ENCODE data around the gene CXCL17. TPM values are rescaled to one million over a fixed set of nuclear protein-coding genes. Genes with fewer than 3 reads are reported as not detected.
A peak's percentile ranks its signal among the peaks of the same experiment; 100 is the strongest.
"Not testable (repeated sequence)": the region's sequence is repeated elsewhere in the genome, so short reads cannot be mapped to it uniquely, and the experiment has no call there.

The CXCL17 gene, protein sequence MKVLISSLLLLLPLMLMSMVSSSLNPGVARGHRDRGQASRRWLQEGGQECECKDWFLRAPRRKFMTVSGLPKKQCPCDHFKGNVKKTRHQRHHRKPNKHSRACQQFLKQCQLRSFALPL
- total RNA-seq = not detected

DNA sequence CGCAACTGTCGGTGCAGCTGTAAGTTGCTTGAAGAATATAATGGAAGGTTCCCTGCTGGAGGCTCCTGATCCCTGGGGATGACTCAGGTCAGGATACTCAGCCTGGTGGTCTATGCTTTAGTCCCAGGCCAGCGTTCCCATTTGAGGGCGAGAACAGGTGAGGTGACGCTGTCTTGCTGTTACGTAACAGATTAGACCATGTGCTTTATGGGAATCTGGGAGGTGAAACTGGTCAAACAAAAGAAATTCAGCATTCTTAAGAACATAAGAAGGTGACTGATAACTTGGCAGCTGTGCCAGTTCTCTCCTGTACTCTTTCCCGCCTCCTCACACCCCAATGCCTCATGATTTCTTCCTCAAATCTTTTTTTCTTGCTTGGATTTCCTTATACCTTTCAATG lies at the start of gene CXCL17:
CXCL17 (minus strand) TSS at position 114 of the 400 bp plus-strand sequence. CDS start 114 bp downstream, outside the sequence.
- peaks cover 18% of the 10 kb centered on the region for H3K4me1 Mint-ChIP-seq (ENCODE audit: low read depth)
- DNase-seq (no peak), ATAC-seq (no peak)
- POLR2A ChIA-PET = interaction anchor here (1.0 kb wide), 1 partner anchor 19 kb away, joined by 3 read pairs; no protein-coding TSS in a partner anchor
- no peaks in the 10 kb centered on the region for H3K36me3 Mint-ChIP-seq (ENCODE audit: low read depth)
- CTCF ChIA-PET = interaction anchor here (1.9 to 3.5 kb wide), 2 partner anchors 22 to 87 kb away, joined by 9 to 44 read pairs; partner anchors contain the start of gene CEACAM1
- intact Hi-C loops (cut with micrococcal nuclease) = no loop called here
- H3K9me3 Mint-ChIP-seq = no peaks in the 10 kb centered on the region
- no peaks in the 10 kb centered on the region for H3K27me3 Mint-ChIP-seq
- TF ChIP-seq, protein P1, sequence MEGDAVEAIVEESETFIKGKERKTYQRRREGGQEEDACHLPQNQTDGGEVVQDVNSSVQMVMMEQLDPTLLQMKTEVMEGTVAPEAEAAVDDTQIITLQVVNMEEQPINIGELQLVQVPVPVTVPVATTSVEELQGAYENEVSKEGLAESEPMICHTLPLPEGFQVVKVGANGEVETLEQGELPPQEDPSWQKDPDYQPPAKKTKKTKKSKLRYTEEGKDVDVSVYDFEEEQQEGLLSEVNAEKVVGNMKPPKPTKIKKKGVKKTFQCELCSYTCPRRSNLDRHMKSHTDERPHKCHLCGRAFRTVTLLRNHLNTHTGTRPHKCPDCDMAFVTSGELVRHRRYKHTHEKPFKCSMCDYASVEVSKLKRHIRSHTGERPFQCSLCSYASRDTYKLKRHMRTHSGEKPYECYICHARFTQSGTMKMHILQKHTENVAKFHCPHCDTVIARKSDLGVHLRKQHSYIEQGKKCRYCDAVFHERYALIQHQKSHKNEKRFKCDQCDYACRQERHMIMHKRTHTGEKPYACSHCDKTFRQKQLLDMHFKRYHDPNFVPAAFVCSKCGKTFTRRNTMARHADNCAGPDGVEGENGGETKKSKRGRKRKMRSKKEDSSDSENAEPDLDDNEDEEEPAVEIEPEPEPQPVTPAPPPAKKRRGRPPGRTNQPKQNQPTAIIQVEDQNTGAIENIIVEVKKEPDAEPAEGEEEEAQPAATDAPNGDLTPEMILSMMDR (IDR thresholded peaks at IDR 0.05) = no peak
- H3K27ac Mint-ChIP-seq = no peak within 1 kb of the TSS
- no peak within 1 kb of the TSS for H3K4me3 Mint-ChIP-seq

DNA sequence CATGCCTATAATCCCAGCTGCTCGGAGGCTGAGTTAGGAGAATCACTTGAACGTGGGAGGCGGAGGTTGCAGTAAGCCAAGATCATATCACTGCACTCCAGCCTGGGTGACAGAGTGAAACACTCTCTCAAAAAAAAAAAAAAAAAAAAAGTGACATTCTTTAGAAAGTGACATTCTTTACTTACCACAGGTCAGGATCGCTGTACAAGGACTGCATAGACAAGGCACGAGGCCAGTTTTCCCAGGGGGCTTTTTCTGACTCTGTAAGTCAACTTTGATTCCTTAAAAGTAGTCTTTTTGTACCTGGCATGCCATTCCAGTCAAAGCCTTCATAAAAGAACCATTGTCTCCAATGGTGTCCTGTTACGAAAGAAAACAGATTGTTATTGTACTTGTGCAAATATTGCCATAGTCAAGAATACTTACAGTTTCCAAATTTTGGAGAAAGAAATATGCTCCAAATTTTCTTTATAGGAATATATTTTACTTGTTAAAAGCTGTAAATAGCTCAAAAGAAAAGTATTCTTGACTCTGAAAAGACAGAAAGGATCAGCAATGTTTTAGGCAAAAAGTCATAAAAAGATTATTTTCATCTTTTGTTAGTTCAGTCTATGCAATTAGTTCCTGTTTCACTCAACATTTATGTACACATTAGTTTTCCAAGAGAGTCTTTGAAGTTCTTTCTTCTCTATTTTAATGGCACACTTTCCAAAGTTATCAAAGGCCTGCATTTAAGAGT lies 46.2 kb upstream of the CXCL17 start:
- no peaks in the 10 kb centered on the region for H3K9me3 Mint-ChIP-seq
- TF ChIP-seq, protein P1 (IDR thresholded peaks at IDR 0.05) = no peak
- ChIA-PET CTCF (interaction anchor here (0.9 to 1.1 kb wide), 2 partner anchors 39 to 78 kb away, joined by 3 read pairs; no protein-coding TSS in a partner anchor), POLR2A (no interaction called here)
- H3K36me3 Mint-ChIP-seq (ENCODE audit: low read depth) = no peaks in the 10 kb centered on the region
- no peak overlapping the region for H3K27ac Mint-ChIP-seq
- intact Hi-C loops (cut with micrococcal nuclease) = no loop called here
- ATAC-seq (no peak), DNase-seq (no peak)
- no peak overlapping the region for H3K4me3 Mint-ChIP-seq
- peaks cover 11% of the 10 kb centered on the region for H3K4me1 Mint-ChIP-seq (ENCODE audit: low read depth)
- no peaks in the 10 kb centered on the region for H3K27me3 Mint-ChIP-seq

DNA sequence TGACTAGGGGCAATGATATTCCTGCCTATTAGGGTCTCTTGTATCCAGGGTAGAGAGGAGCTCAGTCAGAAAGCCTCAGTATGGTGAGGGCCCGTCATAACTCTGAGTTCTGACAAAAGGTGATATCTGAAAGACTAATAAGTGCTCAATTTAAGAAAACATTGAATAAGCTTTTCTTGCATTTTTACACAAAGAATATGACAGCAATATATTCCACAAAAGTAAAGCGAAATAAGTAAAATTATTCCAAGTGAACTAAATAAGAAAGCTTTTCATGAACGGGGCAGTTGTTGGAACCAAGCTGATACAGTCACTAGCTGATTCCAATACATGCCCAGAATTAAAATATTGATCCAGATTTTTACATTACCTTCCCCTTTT lies 45.0 kb upstream of the CXCL17 start:
- DNase-seq (no peak), ATAC-seq (no peak)
- H3K36me3 Mint-ChIP-seq (ENCODE audit: low read depth) = peaks cover 2% of the 10 kb centered on the region
- no peaks in the 10 kb centered on the region for H3K9me3 Mint-ChIP-seq
- H3K4me3 Mint-ChIP-seq = no peak overlapping the region
- ChIA-PET POLR2A (no interaction called here), CTCF (interaction anchor here (0.7 kb wide), 1 partner anchor 11 kb away, joined by 3 read pairs; no protein-coding TSS in a partner anchor)
- intact Hi-C loops (cut with micrococcal nuclease) = no loop called here
- peaks cover 14% of the 10 kb centered on the region for H3K4me1 Mint-ChIP-seq (ENCODE audit: low read depth)
- peaks cover 2% of the 10 kb centered on the region for H3K27me3 Mint-ChIP-seq
- H3K27ac Mint-ChIP-seq = no peak overlapping the region
- TF ChIP-seq, protein P1 (IDR thresholded peaks at IDR 0.05) = no peak

DNA sequence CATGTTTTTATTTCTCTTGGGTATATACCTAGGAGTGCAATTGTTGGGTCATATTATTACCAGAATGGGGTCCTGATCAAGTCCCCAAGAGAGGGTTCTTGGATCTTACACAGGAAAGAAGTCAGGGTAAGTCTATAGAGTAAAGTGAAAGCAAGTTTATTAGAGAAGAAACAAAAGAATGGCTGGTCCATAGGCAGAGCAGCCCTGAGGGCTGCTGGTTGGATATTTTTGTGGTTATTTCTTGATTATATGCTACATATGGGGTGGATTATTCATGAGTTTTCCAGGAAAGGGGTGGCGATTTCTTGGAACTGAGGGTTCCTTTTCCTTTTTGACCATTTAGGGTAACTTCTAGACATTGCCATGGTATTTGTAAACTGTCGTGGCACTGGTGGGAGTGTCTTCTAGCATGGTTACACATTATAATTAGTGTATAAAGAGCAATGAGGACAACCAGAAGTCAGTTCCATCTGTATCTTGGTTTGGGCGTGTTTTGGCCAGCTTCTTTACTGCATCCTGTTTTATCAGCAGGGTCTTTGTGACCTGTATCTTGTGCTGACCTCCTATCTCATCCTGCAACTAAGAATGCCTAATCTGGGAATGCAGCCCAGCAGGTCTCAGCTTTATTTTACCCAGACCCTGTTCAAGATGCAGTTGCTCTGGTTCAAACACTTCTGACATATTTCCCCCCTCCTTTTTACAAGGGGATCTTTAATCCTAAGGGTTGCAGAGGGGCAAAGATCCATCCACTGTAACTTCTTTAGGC lies 44.5 kb upstream of the CXCL17 start:
- peaks cover 14% of the 10 kb centered on the region for H3K4me1 Mint-ChIP-seq (ENCODE audit: low read depth)
- ChIA-PET CTCF (no interaction called here), POLR2A (no interaction called here)
- no peak overlapping the region for H3K27ac Mint-ChIP-seq
- no peaks in the 10 kb centered on the region for H3K9me3 Mint-ChIP-seq
- H3K4me3 Mint-ChIP-seq = no peak overlapping the region
- intact Hi-C loops (cut with micrococcal nuclease) = no loop called here
- H3K27me3 Mint-ChIP-seq = peaks cover 2% of the 10 kb centered on the region
- peak; percentile 63 for DNase-seq
- peak; percentile 77 for ATAC-seq
- TF ChIP-seq, protein P1 (IDR thresholded peaks at IDR 0.05) = no peak
- H3K36me3 Mint-ChIP-seq (ENCODE audit: low read depth) = peaks cover 2% of the 10 kb centered on the region

DNA sequence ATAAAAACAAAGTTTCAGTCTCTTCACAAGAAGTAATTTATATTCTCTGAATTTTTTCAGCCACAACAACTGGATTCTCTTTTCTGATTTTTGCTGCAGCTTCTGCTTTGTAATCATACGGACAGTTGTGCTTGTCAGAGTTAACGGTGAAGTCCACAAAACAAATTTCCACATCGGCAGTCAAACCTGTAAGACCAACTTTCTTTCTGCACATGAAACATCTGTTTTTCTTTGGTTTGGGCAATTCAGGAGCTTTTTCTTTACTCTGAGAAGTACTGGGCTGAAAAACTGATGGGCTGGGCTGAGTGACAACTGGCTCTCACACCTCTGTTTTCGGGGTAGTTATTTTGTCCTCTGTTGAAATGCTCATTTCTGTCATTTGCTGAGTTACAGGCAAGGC lies 42.3 kb upstream of the CXCL17 start:
- DNase-seq, H3K9me3 Mint-ChIP-seq: not testable (repeated sequence)
- CTCF ChIA-PET = interaction anchor here (0.7 to 3.3 kb wide), 2 partner anchors 44 kb away, joined by 3 to 16 read pairs; partner anchors contain the start of gene CEACAM1

More for the DNA sequence above, 42.3 kb upstream of the CXCL17 start:
- H3K27me3 Mint-ChIP-seq; H3K4me3 Mint-ChIP-seq; ATAC-seq; intact Hi-C loops (cut with micrococcal nuclease); H3K36me3 Mint-ChIP-seq (ENCODE audit: low read depth); POLR2A ChIA-PET: not testable (repeated sequence)
- Mint-ChIP-seq H3K27ac (peak overlapping the region; percentile 7), H3K4me1 (ENCODE audit: low read depth) (peaks cover 27% of the 10 kb centered on the region)
